ENCODE measurements around the gene IFITM10. TPM values are rescaled to one million over a fixed set of nuclear protein-coding genes. Genes with fewer than 3 reads are reported as not detected.

IFITM10 gene
- total RNA-seq, 1 donor from 2014 or later, result 0.31 TPM

- no peak for DNase-seq
Observed at GRCh38 chr11:1707751-1708150, 42.6 kb downstream of the IFITM10 start.

GRCh38 chr11:1706634-1707400, 43.6 kb downstream of the IFITM10 start:
- no peak for DNase-seq

GRCh38 chr11:1705126-1706052, 45.0 kb downstream of the IFITM10 start:
- DNase-seq, result no peak

GRCh38 chr11:1703146-1703545, 47.2 kb downstream of the IFITM10 start:
- DNase-seq, result no peak

DNA sequence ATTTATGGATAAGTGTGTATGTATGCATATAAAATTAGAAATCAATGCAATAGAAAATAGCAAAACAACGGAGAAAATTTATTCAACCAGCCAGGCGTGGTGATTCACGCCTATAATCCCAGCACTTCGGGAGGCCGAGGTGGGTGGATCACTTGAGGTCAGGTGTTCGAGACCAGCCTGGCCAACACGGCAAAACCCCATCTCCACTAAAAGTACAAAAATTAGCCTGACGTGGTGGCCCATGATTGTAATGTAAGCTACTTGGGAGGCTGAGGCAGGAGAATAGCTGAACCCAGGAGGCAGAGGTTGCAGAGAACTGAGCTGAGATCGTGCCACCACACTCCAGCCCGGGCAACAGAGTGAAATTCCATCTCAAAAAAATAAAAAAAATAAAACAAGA, 47.9 kb downstream of the IFITM10 start:
- no peak for DNase-seq

DNA sequence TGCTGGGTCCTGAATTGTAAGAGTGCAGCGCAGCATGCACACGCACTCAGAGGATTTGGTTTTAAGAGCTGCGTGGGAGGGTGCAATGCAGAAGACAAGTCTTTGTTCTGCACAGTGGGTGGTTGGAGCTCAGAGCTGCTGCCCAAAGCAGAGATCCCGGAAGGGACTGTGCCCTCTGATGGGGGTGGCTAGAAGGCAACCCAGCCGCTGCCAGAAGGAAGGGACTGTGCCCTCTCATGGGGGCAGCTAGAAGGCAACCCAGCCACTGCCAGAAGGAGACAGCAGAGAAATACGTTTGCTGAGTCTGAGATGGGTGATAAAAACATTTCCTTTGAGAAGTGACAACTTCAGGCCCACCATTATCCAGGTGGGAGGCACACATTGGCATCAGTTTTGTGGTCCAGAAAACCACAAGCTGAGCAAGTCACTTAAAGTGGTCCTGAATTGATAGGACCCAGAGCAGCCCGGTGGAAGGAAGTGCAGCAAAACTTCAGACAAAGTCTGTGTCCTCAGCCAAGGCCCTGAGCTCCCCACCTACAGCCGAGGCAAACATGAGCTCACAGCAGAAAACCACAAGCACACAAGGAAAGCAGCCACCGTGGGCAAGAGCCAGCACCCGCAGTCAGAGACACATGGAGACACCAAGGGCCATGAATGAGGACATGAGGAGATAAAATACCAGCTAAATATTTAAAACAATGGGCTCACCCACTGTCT, 49.1 kb downstream of the IFITM10 start:
- no peak for DNase-seq

DNA sequence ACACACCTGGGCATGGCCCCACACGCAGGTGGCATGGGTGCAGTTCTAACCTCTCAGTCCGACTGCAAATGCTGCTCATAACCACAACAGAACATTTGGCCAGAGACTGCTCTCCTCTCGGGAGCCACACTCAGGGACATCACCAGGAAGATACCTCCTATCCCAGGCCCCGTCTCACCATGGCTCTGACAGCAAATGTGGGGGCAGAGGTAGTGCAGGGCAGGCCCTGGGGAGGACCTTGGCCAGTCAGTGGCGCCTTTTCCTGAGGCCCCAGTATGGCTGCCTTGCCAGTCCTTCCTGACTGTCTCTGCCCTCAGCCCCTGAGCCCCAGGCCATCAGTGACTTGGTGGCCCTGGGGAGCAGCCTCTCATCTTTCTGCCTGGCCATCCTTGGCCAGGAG, 50.6 kb downstream of the IFITM10 start:
- no peak for DNase-seq

DNA sequence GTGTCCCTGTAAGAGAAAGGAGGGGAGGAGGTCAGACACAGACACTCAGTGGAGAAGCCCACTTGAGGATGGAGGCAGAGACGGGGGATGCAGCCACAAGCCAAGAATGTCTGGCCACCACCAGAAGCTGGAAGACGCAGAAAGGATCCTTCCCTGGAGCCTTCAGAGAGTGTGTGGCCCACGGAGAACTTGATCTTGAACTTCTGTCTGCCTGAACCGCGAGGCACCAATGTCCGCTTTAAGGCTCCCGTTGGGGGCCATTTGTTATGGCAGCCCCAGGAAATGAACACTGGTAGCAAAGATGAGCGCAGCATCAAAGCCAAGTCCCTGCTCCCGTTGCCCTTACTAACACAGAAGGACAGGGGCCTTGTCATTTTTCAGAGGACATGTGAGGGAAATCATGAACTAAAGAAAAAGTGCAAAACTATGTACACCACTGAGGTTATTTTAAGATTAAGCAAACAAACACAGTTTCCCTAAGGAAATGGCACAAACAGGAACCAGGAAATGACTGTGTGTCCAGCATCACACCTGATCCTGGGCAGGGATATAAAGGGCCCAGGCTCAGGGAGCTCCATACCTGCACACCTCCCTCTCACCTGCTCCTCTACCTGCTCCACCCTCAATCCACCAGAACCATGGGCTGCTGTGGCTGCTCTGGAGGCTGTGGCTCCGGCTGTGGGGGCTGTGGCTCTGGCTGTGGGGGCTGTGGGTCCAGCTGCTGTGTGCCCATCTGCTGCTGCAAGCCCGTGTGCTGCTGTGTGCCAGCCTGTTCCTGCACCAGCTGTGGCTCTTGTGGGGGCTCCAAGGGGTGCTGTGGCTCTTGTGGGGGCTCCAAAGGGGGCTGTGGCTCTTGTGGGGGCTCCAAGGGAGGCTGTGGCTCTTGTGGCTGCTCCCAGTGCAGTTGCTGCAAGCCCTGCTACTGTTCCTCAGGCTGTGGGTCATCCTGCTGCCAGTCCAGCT, 53.5 kb downstream of the IFITM10 start, which contains the start of gene KRTAP5-6:
Gene KRTAP5-6, plus strand, starts transcription at position 588 of the 963 bp plus-strand sequence. Its CDS starts 51 bp downstream, at position 639.
- DNase-seq, result no peak

- DNase-seq, result no peak
Observed at GRCh38 chr11:1695548-1696108, 54.8 kb downstream of the IFITM10 start.

DNA sequence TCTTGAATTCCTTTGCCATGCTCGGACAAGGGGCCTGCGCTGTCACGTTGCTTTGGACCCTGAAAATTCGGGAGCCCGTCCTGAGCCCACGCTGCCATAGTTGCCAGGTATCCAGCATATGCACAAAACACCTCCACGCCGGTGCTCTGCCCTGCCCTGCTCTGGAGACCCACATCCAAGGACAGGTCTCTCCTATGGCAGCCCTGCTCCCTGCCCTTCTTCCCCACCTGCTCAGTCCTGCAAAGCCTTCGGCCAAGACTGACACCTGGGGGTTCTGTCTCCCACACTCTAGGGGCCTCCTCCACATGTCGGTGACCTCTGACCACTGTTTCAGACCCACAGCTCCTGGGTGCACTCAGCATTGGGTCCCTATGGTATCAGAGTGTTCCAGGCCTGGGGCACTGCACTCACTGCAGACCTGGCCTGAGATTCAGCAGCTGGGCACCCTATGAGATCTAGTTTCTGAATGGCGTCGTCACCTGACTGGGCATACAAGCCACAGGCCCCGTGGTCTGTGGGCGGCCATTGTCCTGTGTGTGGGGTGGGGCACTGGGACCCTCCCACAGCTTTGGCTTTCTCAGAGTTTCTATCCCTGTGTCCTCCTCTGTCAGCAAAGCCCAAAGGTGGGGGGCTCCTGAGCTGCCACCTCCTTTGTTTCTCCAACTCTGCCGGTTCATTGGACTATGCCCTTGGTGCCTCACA, 55.4 kb downstream of the IFITM10 start:
- DNase-seq, result no peak

DNA sequence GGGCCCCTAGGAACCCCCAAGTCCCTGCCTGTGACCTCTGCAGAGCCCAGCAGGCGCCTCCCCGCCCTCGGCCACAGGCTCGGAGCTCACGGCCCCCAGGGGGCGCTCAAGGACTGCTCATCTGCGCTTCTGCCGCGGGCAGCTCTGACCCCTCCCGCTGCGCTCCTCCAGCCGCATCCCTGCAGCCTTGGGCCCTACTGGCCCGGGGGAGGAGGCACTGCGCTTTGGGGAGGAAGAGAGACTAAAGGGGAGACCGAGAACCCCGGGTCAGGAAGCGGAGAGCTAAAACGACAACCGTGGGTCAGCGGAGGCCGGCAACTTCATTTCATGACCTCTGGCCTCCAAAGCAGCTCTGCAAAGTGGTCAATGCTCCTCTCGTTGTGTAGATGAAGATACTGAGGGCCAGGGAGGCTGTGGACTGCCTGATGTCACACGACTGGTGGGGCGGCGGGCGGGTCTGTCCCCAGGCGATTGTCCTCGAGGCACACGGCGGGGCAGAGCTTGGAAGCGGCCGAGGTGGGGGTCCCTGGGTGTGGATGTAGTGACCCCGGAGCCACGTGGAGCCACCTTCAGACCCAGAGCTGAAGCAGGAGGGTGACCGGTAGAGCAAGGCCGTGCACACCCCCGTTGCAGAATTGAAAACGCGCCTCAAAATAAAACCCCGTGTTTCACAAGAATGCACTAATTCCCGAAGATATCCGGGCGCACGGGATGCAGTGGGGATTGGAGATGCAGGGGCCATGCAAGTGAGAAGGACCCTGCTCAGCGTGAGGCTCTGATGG, 56.1 kb downstream of the IFITM10 start:
- peak; percentile 61 for DNase-seq

GRCh38 chr11:1693327-1694063, 56.9 kb downstream of the IFITM10 start:
- peak; percentile 73 for DNase-seq

GRCh38 chr11:1692708-1693326, 57.6 kb downstream of the IFITM10 start:
- no peak for DNase-seq

- no peak for DNase-seq
Observed at GRCh38 chr11:1691878-1692707, 58.3 kb downstream of the IFITM10 start.

DNA sequence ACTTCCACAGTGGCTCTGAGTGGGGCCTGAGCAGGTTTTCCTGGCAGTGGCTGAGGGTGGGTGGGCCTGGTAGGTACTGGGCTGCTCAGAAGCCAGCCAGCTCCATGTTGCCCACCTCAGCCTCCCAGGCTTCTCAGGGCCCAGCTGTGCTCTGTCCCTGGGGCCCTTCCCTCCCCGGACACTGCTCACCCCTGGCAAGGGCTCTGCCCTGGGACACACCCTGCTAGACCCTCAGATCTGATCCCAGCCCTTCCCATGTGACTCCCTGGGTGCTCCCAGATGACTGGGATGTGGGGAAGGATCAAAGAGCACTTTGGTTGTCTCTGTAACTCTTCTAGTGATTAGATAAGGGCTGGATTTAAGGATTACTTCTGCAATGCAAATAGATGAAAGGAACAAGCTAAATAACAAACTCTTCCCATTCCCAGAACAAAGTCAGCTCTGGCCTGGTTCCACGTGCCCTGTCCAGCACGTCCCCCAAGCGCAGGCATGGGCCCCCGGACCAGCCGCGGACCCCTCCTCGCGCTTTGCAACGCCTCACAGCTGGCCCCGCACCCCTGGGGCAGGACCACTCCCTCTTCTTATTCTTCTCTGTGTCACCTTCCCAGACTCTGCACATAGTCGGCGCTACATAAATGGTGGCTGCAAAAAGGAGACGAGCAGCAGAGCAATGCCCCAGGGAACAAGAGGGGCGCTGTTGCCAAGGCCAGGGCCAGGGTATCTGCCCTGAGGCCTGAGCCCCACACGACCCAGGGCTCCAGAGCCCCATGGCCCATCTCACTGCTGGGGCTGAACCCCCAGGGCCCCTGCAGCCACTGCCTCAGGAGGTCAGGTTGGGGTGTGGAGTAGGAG, 59.1 kb downstream of the IFITM10 start:
- DNase-seq, result no peak
